ENCODE results near the gene STXBP5L. TPM values are rescaled to one million over a fixed set of nuclear protein-coding genes. Genes with fewer than 3 reads are reported as not detected.

The STXBP5L gene
- total and polyA plus RNA-seq, 9 donors, result 2.5 to 50.2 (median 18.3) TPM

GRCh38 chr3:121111914-121112612 lies 204.1 kb downstream of the STXBP5L start:
- WGBS, 3 donors, result 85% methylated on average over 15 of the region's 15 CpGs
- DNase-seq, result no peak
- H3K36me3 ChIP-seq, result peaks cover 3% of the 10 kb centered on the region
- H3K4me1 ChIP-seq (ENCODE audit: insufficient read depth), result no peaks in the 10 kb centered on the region
- no peaks in the 10 kb centered on the region for H3K27me3 ChIP-seq
- H3K4me3 ChIP-seq, result no peak overlapping the region
- no peak overlapping the region for H3K27ac ChIP-seq
- intact Hi-C loops (cut with DNase I), result no loop called here
- H3K9me3 ChIP-seq, result no peaks in the 10 kb centered on the region
- no peak for TF ChIP-seq EP300 (IDR thresholded peaks at IDR 0.05)
- no peak for TF ChIP-seq POLR2A (IDR thresholded peaks at IDR 0.05)
- TF ChIP-seq CTCF (IDR thresholded peaks at IDR 0.05), result no peak

DNA sequence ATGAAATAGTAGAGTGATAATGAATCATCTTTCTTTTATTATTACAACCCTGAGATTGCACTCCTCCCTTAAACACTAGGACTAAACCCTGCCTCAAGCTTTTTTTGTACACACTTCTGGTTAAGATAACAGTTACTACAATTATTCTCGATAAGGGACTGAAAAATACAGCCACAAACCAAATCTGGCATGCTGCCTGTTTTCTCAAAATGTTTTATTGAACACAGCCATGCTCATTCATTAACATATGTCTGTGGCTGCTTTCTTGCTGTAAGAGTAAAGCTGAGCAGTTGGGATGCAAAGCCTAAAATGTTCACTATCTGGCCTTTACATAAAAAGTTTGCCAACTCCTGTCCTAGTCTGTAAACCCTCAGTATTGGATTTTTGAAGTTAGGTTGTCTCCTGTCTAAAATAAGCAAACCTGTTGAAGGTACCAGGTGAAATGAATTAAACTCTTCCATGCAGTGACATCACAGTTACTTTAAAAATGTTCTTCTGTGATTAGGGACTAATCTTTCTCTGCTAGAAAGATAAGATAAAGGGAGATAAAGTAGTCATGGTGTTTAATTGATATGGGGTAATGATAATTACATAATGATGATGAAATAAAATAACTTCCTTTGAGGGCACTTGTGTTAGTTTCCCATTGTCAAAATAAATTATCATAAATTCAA lies 218.2 kb downstream of the STXBP5L start:
- Histone ChIP-seq H3K4me3 (no peak overlapping the region), H3K9me3 (no peaks in the 10 kb centered on the region), H3K36me3 (no peaks in the 10 kb centered on the region), H3K4me1 (ENCODE audit: insufficient read depth) (no peaks in the 10 kb centered on the region), H3K27ac (no peak overlapping the region), H3K27me3 (no peaks in the 10 kb centered on the region)
- 2 to 15% (median 4%) methylated on average over 1 of the region's 1 CpG for WGBS, 3 donors
- no peak for DNase-seq
- intact Hi-C loops (cut with DNase I), result no loop called here
- TF ChIP-seq POLR2A (IDR thresholded peaks at IDR 0.05), result no peak
- TF ChIP-seq CTCF (IDR thresholded peaks at IDR 0.05), result no peak
- TF ChIP-seq EP300 (IDR thresholded peaks at IDR 0.05), result no peak

GRCh38 chr3:121126707-121127035 lies 218.7 kb downstream of the STXBP5L start:
- DNase-seq, result no peak
- Histone ChIP-seq H3K4me3 (no peak overlapping the region), H3K36me3 (no peaks in the 10 kb centered on the region), H3K4me1 (ENCODE audit: insufficient read depth) (no peaks in the 10 kb centered on the region), H3K27me3 (no peaks in the 10 kb centered on the region), H3K9me3 (no peaks in the 10 kb centered on the region), H3K27ac (no peak overlapping the region)
- intact Hi-C loops (cut with DNase I), result no loop called here
- TF ChIP-seq EP300 (IDR thresholded peaks at IDR 0.05) (no peak), CTCF (IDR thresholded peaks at IDR 0.05) (no peak), POLR2A (IDR thresholded peaks at IDR 0.05) (no peak)
- 77 to 85% (median 79%) methylated on average over 2 of the region's 2 CpGs for WGBS, 3 donors

DNA sequence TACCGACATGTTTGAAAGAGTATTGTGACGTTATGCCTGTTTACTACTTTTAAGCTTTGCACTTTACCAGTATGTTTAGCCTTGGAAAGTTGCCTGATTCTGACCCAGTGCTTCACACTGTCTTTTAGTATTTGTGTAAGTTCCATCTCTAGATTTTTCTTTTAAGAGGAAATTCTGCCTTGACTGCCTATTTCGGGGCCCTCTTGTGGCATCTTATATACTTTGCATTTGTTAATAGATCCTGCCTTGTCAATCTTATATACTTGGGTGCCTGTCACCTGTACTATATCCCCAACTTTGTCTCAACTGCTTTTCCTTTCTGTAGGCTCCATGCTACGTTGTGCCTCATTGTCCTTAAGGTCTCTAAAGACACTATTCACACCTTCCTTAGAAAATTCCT lies 244.6 kb downstream of the STXBP5L start:
- Histone ChIP-seq H3K4me3 (no peak overlapping the region), H3K36me3 (no peaks in the 10 kb centered on the region), H3K9me3 (no peaks in the 10 kb centered on the region), H3K4me1 (ENCODE audit: insufficient read depth) (no peaks in the 10 kb centered on the region), H3K27me3 (no peaks in the 10 kb centered on the region), H3K27ac (no peak overlapping the region)
- TF ChIP-seq CTCF (IDR thresholded peaks at IDR 0.05) (no peak), POLR2A (IDR thresholded peaks at IDR 0.05) (no peak), EP300 (IDR thresholded peaks at IDR 0.05) (no peak)
- 71 to 78% (median 74%) methylated on average over 4 of the region's 4 CpGs for WGBS, 3 donors
- intact Hi-C loops (cut with DNase I), result no loop called here
- DNase-seq, result no peak

Data from ovary (tissue), 9 donors.